Measurements from ENCODE around the gene RABGAP1L. TPM values are rescaled to one million over a fixed set of nuclear protein-coding genes. Genes with fewer than 3 reads are reported as not detected.

The RABGAP1L gene
- total and polyA plus RNA-seq, 2 of the 4 experiments (the other 2 are of a cell fraction) = 7.9 to 26.7 TPM

- H3K4ac ChIP-seq (ENCODE audit: low read depth, low read length) = no peak overlapping the region
- 0 out of 2 replicates have a peak, but pooled peaks cover 2% of the 10 kb centered on the region for H3K4me1 ChIP-seq (ENCODE audit: control insufficient read depth, insufficient read depth, low read length)
- H4K91ac ChIP-seq (ENCODE audit: insufficient read depth, low read depth, low read length) = no peak overlapping the region
- no peak overlapping the region for H2BK120ac ChIP-seq (ENCODE audit: low read depth, low read length)
- no peak overlapping the region for H2AK5ac ChIP-seq (ENCODE audit: low read depth, low read length)
- H3K23ac ChIP-seq (ENCODE audit: low read depth, low read length) = no peak overlapping the region
- H2BK20ac ChIP-seq (ENCODE audit: low read depth, low read length) = no peak overlapping the region
- no peak overlapping the region for H3K56ac ChIP-seq (ENCODE audit: extremely low read depth, insufficient read depth, low read length)
- no peak overlapping the region for H4K5ac ChIP-seq (ENCODE audit: low read depth, low read length)
- WGBS, 2 experiments (ENCODE audit: extremely low coverage in 2 of 2, insufficient read length in 1 of 2) = no CpG with 5 or more reads among the region's 3 CpGs
- in situ Hi-C loops (cut with MboI; ENCODE audit: low sequenced_read_pairs) (no loop called here), dilution Hi-C loops (cut with HindIII; ENCODE audit: low sequenced_read_pairs, unreplicated experiment) (no loop called here), intact Hi-C loops (cut with micrococcal nuclease) (loop anchor here (5.0 kb wide), 1 partner anchor 198 kb away; the partner anchor contains the start of gene CACYBP)
- peak; percentile 44; the same call in 1 of the 2 replicates for TF ChIP-seq CEBPB (IDR thresholded peaks at IDR 0.05; ENCODE audit: low read depth, low read length)
- TF ChIP-seq BHLHE40 (IDR thresholded peaks at IDR 0.05; ENCODE audit: low read depth, low read length) = no peak
- no peaks in the 10 kb centered on the region for H3K9me3 ChIP-seq (ENCODE audit: control insufficient read depth, insufficient read depth, low read length)
- BruUV-seq (replicated peaks) = no TSS peak
- no peak overlapping the region for H3K18ac ChIP-seq (ENCODE audit: low read depth, low read length)
- POLR2A ChIA-PET (ENCODE audit: unreplicated experiment) = no interaction called here
- no peak overlapping the region for H2BK15ac ChIP-seq (ENCODE audit: low read depth, low read length)
- no peak overlapping the region for H2BK5ac ChIP-seq (ENCODE audit: low read depth, low read length, poor library complexity, severe bottlenecking)
- H3K9me1 ChIP-seq (ENCODE audit: insufficient read depth, low read length) = no peaks in the 10 kb centered on the region
- CTCF ChIA-PET = interaction anchor here (2.6 kb wide), 1 partner anchor 11 kb away, joined by 8 read pairs; no protein-coding TSS in a partner anchor
- H4K20me1 ChIP-seq (ENCODE audit: insufficient read depth, low read length) = peaks cover 3% of the 10 kb centered on the region; the same call in 1 of the 2 replicates
- H3K79me1 ChIP-seq (ENCODE audit: low read depth in 1 of 2, low read length in 2 of 2) = no peaks in the 10 kb centered on the region
- no peak overlapping the region for H3K27ac ChIP-seq (ENCODE audit: insufficient read depth, low read length)
- H3K14ac ChIP-seq (replicated peaks; ENCODE audit: low read depth, low read length) = no peak overlapping the region
- no peak overlapping the region for H4K8ac ChIP-seq (ENCODE audit: low read depth in 2 of 2, low read length in 2 of 2)
- no peaks in the 10 kb centered on the region for H3K36me3 ChIP-seq (ENCODE audit: control insufficient read depth, insufficient read depth, low read length)
- no peak overlapping the region for H3K4me3 ChIP-seq (ENCODE audit: insufficient read depth, low read depth, low read length)
- peak overlapping the region; percentile 94 for H3K4me2 ChIP-seq (ENCODE audit: low read depth, low read length)
- no peak for DNase-seq
- peak; percentile 25; the same call in 1 of the 2 replicates for ATAC-seq (ENCODE audit: low read depth)
- H3K9ac ChIP-seq (ENCODE audit: low read depth, low read length) = no peak overlapping the region
- H2AK9ac ChIP-seq (replicated peaks; ENCODE audit: low read depth, low read length, poor library complexity) = no peak overlapping the region
- peaks cover 2% of the 10 kb centered on the region; the same call in 1 of the 2 replicates for H3K27me3 ChIP-seq (ENCODE audit: control insufficient read depth, insufficient read depth, low read length)
- no peak overlapping the region for H2AFZ ChIP-seq (replicated peaks; ENCODE audit: low read length, poor library complexity)
Measured at GRCh38 chr1:174799136-174799479, 639.8 kb downstream of the RABGAP1L start.
